NCI-H2081 treated with DMSO at 0.1 percent for 48 hours (cell line): Measurements from ENCODE around the gene FGFR2.

Source experiments
- DNase-seq: peaks from one replicate; lab custom pipeline; 2025; lab: John Stamatoyannopoulos, UW

Gene FGFR2

DNA sequence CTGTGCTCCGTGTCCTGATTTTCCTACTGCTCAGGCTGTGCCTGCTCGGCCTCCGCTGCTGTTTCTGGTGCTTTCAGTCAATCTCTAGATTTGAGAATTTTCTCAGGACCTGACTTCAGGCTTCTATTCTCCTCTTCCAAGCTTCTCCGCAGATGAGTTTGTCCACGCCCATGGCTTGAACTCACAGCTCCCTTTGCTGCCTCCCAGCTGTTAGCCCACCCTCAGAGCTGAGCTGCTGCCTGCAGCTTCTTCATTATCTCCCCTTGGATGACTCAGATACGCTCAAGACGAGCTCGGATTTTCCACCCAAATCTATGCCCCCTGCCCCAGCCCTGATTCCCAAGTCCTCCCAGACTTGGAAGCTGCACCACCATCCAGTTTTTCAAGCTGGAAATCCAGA is 104.7 kb downstream of the FGFR2 start:
- DNase-seq: no peak

- no peak for DNase-seq
Measured at GRCh38 chr10:121490871-121491519, 107.2 kb downstream of the FGFR2 start.

- DNase-seq: no peak
Measured at GRCh38 chr10:121485436-121486139, 112.7 kb downstream of the FGFR2 start.

- DNase-seq: no peak
Measured at GRCh38 chr10:121484816-121485215, 113.4 kb downstream of the FGFR2 start.

GRCh38 chr10:121484401-121484800 is 113.8 kb downstream of the FGFR2 start:
- DNase-seq: no peak

DNA sequence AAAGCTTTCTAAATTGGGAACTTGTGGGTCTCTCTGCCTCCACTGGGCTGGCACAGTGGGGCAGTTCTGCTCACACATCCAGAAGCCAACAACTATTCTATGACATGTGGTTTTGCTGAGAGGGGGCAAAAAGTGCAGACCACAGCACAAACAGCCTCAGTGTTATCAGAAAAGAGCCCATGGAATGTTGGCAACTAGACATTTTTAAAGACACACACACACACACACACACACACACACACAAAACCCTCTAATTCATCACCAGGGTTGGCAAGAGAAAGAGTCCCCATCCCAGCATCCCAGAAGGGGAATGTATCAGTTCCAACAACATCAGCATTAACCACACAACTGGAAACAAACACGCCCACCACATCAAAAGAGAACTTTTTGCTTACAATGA is 117.1 kb downstream of the FGFR2 start:
- DNase-seq: no peak

GRCh38 chr10:121478556-121478955 is 119.7 kb downstream of the FGFR2 start:
- DNase-seq: no peak

- no peak for DNase-seq
Measured at GRCh38 chr10:121469797-121470606, 128.2 kb downstream of the FGFR2 start.

DNA sequence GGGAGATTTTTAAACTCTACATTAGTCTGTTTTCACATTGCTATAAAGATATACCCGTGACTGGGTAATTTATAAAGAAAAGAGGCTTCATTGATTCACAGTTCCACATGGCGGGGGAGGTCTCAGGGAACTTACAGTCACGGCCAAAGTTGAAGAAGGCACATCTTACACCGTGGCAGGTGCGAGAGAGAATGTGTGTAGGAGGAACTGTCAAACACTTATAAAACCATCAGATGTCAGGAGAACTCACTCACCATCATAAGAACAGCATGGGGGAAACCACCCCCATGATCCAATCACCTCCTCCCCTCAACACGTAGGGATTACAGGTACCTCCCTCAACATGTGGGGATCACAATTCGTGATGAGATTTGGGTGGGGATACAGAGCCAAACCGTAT is 129.5 kb downstream of the FGFR2 start:
- DNase-seq: no peak

GRCh38 chr10:121466424-121466823 is 131.8 kb downstream of the FGFR2 start:
- no peak for DNase-seq

DNA sequence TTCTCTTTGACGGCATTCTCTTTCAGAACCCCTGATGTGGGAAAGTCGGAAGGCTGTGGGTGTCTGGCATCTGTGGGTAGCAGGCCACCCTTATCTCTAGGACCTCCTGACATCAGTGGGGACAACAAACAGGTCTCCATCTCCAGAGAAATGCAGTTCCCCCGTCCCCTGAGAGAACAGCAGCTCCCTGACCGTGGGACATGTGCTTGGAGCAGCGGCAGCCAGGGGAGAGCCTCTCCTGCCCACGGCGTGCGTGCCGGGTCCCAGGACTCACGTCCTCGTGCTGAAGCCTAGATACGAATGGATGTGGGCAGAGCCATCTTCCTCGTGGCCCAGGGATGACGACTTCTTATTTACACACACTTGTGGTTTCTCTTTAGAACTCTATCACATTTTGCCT is 133.0 kb downstream of the FGFR2 start:
- no peak for DNase-seq

GRCh38 chr10:121464517-121464916 is 133.7 kb downstream of the FGFR2 start:
- no peak for DNase-seq

DNA sequence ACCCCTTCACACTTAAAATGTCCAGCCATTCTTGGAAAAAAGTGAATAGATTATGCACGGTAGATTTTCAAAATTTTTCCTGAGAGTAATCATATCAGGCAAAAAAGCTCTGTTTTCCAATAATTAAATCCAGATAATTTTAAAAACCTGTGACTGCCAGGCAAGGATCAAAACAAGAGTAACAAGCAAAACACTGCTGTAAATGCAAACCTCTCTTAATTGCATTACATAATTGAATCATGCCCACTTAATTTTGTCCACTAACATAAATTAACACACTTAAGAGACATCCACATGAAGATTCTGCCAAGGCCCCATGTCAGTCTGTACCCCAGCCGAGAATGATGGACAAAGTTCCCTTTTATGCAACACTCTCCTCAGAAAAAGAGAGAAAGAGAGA is 135.3 kb downstream of the FGFR2 start:
- no peak for DNase-seq

DNA sequence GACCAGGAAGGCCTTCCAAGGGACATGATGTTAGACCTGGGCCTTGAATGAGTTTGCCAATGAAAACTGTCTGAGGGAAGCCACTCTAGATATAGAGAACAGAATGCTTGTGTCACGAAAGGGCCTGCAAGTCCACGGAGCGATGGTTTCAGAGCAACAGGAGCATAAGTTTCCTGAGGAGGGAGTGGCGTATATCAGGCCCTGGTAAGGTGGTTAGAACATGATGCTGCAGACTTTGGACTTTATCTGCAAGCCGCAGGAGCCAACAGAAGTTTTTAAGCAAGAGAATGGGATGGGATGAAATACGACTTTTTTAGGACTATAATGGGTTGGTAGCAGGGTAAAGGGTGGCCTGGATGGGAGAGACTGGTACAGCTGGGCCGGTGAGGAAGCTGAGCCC is 136.0 kb downstream of the FGFR2 start:
- no peak for DNase-seq

DNA sequence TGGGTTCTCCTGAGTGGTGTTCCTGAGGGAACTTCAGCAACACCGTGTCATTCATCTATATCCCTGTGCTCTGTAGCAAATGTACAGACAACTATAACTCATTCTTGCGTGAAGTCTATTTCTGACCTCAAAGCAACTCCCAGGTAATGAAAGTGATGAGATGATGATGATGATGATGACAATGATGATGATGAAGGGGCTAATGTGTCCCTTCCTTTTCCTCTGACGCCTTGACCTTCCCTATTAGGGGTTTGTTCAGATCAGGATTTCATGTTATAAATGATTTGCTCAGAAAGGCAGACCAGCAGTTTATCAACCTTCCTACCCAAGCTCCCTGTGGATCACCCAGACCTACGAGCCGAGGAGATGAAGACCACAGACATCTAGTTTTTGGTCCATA is 136.9 kb downstream of the FGFR2 start:
- no peak for DNase-seq

DNA sequence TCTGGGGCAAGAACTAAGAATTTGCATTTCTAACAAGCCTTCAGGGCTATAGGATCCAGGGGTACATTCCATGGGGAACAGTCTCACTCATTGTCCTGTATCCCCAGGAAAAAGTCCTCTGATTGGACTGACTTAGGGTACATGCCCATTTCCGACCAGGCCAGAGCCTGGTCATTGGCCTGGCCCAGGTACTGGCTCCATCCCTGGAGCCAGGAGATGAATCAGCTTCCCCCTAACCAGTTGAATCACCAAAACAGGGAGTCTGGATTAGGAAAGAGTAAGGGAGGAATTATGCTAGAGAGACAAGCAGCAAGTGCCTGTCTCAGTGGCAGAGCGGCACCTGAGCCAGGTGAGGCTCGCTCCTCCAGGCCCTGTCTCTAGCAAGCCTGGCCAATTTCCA is 137.5 kb downstream of the FGFR2 start:
- DNase-seq: no peak

DNA sequence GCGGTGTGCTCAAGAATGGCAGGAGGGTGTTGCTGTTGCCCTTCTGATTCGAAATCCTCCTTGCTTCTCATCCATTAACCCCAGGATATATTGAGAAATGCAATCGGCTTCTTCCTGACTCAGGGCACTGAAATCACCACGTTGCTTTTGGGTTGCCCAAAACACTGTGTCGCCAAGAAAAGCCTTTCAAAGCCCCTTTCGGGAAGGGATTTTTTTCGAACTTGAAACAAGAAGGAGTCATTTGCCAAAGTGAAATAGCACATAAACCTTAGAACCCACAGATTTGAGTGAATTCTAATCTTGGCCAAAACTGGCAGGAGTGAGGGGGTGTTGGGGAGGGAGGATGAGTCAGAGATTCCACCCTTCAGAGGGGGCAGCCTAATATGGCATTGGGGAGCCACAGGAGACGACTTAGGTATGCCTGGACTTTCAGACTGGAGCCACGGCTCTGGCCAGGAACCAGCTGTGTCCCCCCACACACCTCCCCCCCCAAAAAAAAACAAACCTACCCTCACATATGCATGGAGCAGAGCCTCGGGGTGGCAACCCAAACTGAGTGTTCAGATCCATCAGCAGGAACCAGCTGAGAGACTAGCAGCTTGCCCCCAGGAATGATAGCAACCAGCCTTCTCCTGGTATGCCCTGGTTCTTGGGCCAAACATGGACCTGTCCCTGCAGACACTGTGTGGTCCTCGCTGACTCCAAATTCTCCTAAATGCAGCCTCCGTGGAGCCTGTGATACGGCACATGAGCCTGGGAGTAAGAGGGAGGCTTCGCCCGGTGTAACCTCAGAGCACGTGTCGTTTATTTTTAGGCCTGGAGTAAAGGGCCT is 138.4 kb downstream of the FGFR2 start:
- DNase-seq: no peak

GRCh38 chr10:121459279-121459621 is 139.0 kb downstream of the FGFR2 start:
- DNase-seq: no peak

- DNase-seq: no peak
Measured at GRCh38 chr10:121457729-121458128, 140.5 kb downstream of the FGFR2 start.

GRCh38 chr10:121455377-121455776 is 142.9 kb downstream of the FGFR2 start:
- no peak for DNase-seq

DNA sequence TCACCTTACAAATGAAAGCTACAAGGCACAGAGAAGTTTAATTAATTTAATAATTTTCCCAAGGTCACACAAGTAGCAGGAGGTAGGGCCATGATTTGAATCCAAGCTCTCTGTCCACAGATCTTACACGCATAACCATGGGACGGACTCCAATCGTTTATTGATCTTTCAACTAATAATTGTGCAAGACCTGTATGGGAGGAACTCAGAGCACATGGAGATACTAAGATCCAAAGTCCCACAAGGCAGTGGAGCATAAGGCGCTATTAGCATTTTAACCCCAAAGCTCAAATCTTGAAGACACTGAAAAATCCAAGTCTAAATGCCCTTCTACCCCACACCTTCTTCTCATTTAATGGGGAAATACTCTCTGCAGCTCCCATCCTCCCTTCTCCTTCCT is 143.5 kb downstream of the FGFR2 start:
- DNase-seq: no peak

DNA sequence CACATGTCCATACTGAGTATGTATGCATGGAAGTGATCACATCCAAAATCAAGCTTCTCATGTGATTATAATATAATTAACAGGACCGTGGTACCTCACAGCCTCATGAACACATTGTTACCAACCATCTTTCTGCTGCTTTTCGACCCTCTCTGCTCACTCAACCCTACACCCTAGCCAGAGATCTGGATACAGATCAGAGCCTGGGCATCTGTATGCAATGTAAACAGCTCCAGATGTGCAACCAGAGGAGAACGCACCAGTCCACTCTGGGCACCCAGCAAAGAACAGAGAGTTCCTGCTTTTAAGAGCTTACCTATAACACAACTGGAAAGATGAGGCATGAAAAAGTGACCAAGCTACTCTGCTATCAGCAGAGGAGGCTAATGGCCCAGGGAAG is 145.1 kb downstream of the FGFR2 start:
- no peak for DNase-seq
